Renal cortex interstitium (tissue), 11 donors: ENCODE measurements around the gene KCNQ1. TPM values are rescaled to one million over a fixed set of nuclear protein-coding genes. Genes with fewer than 3 reads are reported as not detected.

Source experiments
- DNase-seq, 11 donors: peaks; one replicate each; pipeline ENCODE4 v3.0.0-alpha.2; 2013; ENCODE audit warnings: low read depth in 9 of 11, low spot score in 4 of 11; ENCODE audit errors: extremely low read depth in 1 of 11
- polyA plus RNA-seq, 3 donors: library from polyadenylated mRNA; unstranded; fragments of 120-200 nt; gene quantifications; one replicate each; pipeline ENCODE4 v1.2.1, GENCODE V29; 2013; ENCODE audit not compliant: insufficient read length in 3 of 3

KCNQ1 gene
- polyA plus RNA-seq, 3 donors, result 9.2 to 13.2 (median 10.6) TPM

- no peak for DNase-seq
Measured at GRCh38 chr11:2701230-2701629, 256.4 kb downstream of the KCNQ1 start.

GRCh38 chr11:2701898-2702434 is 257.2 kb downstream of the KCNQ1 start:
- no peak for DNase-seq

DNA sequence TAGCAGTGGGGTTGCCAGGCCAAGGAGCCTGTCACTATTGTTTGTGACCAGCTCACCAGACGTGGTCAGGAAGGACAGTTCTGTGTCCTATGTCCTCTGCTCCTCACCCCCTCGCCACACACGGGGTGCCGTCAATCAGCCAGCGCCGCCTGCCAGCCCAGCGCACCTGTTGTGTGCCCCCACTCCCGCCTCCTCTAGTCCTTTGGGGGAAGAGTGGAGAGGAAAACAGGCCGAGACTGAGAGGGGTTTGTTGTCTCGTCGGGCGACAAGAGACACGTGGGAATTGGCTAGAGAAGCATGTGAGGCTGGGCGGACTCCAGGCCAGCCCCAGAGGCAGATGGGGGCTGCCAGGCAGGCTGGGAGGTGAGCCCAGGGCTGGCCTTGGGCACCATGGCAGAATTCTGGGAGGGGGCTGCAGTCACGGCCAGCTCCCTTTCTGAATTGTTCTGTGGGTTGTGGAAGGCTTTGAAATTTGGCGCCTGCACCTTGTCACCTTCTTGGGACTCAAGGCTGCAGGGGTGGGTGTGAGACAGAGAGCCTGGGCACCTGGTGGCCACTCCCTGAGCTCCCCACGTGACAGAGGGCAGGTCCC is 258.1 kb downstream of the KCNQ1 start:
- no peak for DNase-seq

DNA sequence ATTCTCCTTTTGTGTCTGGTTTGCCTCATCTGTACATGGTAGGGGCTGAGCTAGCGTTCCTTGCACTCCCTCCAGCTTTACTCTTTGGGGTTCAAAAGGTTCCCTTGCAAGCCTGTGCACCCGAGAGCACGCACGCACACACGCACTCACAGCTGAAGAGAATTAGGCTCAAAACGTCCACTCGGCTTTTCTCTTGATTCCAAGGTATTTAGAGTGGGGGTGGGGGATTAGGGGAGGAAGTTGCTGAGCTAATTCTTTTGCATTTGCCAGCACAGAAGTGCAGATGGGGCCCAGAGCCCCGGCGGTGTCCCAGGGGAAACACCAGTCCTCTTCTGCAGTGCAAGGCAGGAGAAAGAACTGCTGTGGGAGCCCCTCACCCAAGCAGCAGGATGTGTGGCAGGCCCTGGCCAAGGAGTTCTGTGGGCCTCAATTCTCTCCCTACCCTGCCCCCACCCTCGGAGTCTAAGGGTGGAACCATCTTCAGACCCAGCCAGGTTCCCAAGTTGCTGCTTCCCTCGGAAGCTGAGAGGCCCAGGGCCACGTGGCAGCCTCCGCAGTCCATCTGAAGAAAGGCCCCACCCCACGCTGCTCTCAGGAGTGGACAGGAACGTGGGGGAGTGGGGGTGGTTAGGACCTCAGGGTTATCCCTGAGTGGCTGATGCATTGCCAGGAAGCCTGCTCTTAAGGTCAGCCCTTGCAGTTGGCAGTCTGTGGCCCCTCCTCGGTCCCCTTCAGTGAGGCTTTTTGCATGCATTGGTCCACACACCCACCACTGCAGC is 258.7 kb downstream of the KCNQ1 start:
- no peak for DNase-seq

GRCh38 chr11:2704356-2704755 is 259.5 kb downstream of the KCNQ1 start:
- no peak for DNase-seq

DNA sequence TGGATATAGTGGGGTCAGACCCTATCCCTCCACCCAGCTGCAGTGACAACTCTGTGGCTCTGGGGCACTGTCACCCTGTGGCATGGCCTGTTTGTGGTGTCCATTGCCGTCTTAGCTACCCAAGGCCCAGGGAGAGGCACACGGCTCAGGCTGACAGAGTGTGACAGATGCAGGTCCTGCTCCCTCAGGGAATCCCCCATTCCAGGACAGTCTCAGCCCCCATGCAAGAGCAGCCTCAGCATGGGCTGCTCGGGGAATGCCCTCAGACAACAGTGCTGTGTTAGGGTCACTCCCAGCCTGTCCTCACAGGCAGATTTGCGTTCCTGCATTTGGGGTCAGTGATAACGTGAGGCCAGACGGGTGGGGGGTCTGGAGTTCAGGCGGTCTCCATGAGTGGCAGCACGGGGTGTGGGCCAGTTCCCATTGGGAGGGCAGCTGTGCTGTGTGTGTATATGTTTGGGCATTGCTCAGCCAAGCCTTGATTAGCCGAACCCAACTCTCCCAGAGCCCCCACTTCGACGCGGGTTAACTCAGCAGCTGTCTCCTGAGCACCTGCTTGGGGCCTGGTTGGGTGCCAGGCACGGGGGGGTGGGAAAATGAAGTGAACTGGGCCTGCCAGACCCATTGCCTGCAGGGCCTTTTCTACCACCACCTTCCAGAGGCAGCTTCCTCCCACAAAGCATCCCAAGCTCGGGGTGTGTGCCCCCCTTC is 260.2 kb downstream of the KCNQ1 start:
- DNase-seq, result no peak

- DNase-seq, result no peak
Measured at GRCh38 chr11:2706321-2706720, 261.5 kb downstream of the KCNQ1 start.

DNA sequence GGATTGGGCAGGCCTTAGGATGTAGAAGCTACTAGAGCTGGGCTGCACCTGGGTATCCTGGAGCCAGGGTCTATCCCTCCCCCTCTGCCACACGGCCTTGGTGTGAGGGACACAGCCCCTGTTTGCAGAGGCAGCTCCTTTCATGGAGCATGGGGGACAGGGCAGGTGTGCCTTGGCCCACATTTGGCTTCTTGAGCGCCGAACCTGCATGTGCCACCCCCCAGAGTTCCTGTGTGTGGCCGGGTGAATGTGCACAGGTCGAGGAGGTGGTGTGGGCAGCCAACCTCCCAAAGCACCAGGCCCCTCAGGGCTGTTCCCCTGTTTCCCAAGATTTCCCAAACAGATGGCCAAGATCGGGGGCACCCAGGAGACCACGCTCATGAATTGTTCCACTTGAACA is 262.9 kb downstream of the KCNQ1 start:
- no peak for DNase-seq

DNA sequence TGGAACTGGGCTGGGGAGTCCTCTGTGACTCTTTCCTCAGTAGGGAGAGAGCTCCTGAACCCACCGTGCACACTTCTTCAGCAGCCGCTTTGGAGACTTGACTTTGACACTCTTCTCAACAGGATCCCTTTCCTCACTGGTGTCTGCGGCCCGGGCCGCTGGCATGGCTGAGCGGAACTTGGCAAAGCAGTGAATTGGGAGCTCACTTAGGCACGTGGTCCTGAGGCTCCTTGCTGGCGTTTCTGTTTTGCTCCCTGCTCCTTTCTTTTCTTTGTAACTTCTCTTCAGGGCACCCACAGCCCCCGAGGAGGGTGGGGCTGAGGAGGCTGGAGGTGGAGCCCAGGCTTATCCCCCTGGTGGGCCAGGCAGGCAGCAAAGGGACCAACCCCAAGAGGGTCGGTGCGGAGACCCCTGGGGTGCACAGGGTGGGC is 263.4 kb downstream of the KCNQ1 start:
- DNase-seq, result no peak

DNA sequence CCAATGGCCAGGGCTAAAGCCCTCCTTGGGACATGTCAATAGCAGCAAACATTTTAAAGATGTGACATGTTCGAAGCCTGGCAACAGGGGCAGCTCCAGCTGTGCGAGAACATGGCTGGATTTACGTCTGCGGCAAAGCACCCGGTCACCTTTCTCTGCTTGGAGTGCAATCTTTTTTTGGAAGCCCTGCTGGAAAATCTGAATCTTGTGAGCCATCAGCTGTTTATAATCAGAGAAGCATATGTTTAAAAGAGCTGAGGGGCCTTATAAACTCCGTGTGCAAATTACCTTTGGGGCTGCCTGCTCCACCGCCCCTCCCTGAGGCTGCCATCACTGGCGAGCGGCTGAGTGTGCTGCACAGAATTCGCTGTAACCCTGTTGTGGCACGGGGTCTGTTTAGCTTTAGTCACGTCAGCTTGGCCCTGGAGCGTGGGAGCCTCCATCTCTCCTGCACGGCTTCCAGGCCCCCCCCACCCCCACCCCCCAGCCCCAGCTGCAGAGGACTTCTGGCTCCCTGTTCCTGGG is 264.0 kb downstream of the KCNQ1 start:
- DNase-seq, result no peak

- no peak for DNase-seq
Measured at GRCh38 chr11:2709429-2709828, 264.6 kb downstream of the KCNQ1 start.

- no peak for DNase-seq
Measured at GRCh38 chr11:2711161-2711560, 266.4 kb downstream of the KCNQ1 start.

DNA sequence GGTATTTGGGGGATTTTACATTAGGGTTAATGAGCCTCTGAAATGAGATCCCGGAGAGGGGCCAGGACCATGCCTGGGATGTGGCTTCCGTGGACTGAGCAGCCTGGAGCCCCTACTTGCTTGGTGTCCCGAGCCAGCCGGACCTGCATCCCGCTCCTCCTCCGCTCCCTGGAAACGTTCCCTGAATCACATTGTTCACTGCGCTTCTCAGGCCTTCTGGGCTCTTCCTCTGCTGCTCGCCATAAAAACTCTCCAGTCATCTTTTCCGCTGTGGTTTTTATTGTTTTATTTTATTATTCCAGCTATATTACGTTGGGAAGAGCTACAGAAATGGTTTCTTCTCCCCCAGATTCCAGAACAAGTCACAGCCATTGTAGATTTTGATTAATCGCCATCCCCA is 268.3 kb downstream of the KCNQ1 start:
- DNase-seq, result no peak

GRCh38 chr11:2713661-2714462 is 269.1 kb downstream of the KCNQ1 start:
- DNase-seq, result no peak

GRCh38 chr11:2714463-2714800 is 269.6 kb downstream of the KCNQ1 start:
- DNase-seq, result no peak

DNA sequence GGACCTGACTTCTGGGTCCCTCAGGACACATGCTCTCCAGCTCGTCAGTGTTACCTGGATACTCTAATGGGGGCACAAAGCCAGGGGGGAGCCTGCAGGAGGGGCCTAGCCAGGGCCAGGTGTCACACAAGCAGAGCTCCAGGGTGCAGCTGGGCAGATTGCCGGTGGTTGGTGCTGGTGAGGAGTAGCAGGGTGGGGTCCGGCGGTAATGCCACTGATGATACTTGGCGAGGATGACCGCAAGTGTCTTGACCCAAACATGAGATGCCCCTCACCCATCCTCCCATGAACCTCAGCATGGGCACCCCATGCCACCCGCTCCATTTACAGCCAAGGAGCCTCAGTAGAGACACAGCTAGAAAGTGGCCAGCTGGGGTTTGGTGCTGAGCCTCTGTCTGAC is 270.1 kb downstream of the KCNQ1 start:
- no peak for DNase-seq

DNA sequence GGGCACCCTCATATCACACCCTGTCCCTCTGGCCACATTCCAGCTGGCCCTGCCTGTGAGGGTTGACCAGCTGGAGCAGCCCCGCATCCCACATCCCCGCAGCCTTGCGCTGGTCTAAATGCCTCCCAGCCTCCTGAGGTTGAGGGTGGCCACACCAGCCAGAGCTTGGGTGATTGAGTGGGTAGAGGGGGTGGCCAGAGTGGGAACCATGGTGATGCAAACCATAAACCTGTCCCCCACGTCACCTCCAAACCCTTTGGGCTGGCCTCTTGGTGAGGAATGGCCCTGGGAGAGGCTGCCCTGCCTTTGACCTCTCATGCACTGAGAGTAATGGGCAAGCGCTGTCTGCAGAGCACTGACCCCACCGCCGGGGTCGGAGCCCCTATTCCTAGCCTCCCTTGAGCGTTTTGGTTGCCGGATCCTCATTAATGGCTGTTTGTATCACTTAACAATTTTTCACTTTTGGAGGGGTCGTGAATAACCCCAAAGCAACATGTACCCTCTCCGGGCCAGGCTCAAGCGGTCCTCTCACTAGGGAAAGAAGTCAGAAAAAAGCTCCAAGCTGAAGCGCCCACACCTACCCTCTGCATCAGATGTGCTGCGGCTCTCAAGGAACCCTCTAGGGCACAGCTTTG is 271.0 kb downstream of the KCNQ1 start:
- DNase-seq, result no peak

- DNase-seq, result no peak
Measured at GRCh38 chr11:2716376-2717095, 271.7 kb downstream of the KCNQ1 start.
